Left cardiac atrium (tissue), 4 donors: Measurements from ENCODE around the gene TRIM36. TPM values are rescaled to one million over a fixed set of nuclear protein-coding genes. Genes with fewer than 3 reads are reported as not detected.
A peak's percentile ranks its signal among the peaks of the same experiment; 100 is the strongest.

Experiments
- ATAC-seq, 2 donors: fragments of 200-7000 bp; cut with Tn5 transposase; one replicate each; pipeline ENCODE4 v1.9.1; 2020; ENCODE audit warnings: mild to moderate bottlenecking in 2 of 2, moderate library complexity in 2 of 2
- DNase-seq: peaks from one replicate; pipeline ENCODE4 v3.0.0-alpha.2; 2020
- intact Hi-C, 2 donors: fragments of 100-400 bp; cut with DNase I; formaldehyde crosslinking; loops; one replicate each; pipeline versions ENCODE4 v1.14.1 to v1.15.1; 2022 to 2023
- total RNA-seq, 2 donors: library from RNA; stranded (reverse); fragmentation: NEBNext Ultra II Directional; extraction: Animal tissue kit (Norgen Biotek cat#: 25700); gene quantifications; one replicate each; pipeline ENCODE4 v1.2.1, GENCODE V29; 2021
- donor health status: DM: no; HTN: yes; CAD: no.
- donor health status: DM: no; HTN: yes; CAD: no; lungs with severe emphysema.
- donor health status: DM: yes; HTN: yes; CAD: no.
- donor health status: Dilated cardiomyopathy.

Gene TRIM36
- total RNA-seq, 2 donors from 2014 or later: 0.71 to 0.80 TPM

GRCh38 chr5:115170134-115170928 is 623 bp upstream of the TRIM36 start:
- peak; percentile 26 for DNase-seq
- ATAC-seq: peak; percentile 51 to 83
- intact Hi-C loops: no loop called here

- intact Hi-C loops: no loop called here
- DNase-seq: peak; percentile 35
- ATAC-seq: peak in 1 of 2 donors; percentile 32
Observed at GRCh38 chr5:115168829-115169486, 750 bp downstream of the TRIM36 start.

GRCh38 chr5:115166744-115167393 is 2.8 kb downstream of the TRIM36 start:
- DNase-seq: no peak
- ATAC-seq: no peak
- intact Hi-C loops: no loop called here

GRCh38 chr5:115165790-115166189 is 3.9 kb downstream of the TRIM36 start:
- DNase-seq: no peak
- ATAC-seq: no peak
- intact Hi-C loops: no loop called here

GRCh38 chr5:115160975-115161475 is 8.7 kb downstream of the TRIM36 start:
- no peak for DNase-seq
- intact Hi-C loops: no loop called here
- ATAC-seq: no peak

GRCh38 chr5:115151208-115151805 is 18.4 kb downstream of the TRIM36 start:
- ATAC-seq (no peak), DNase-seq (no peak)
- intact Hi-C loops: no loop called here

- intact Hi-C loops: no loop called here
- no peak for ATAC-seq
- DNase-seq: no peak
Observed at GRCh38 chr5:115150512-115150911, 19.2 kb downstream of the TRIM36 start.

- no peak for DNase-seq
- intact Hi-C loops: no loop called here
- ATAC-seq: no peak
Observed at GRCh38 chr5:115147052-115147451, 22.7 kb downstream of the TRIM36 start.

GRCh38 chr5:115136294-115136693 is 33.4 kb downstream of the TRIM36 start:
- ATAC-seq: no peak
- DNase-seq: no peak
- intact Hi-C loops: no loop called here

- DNase-seq: no peak
- intact Hi-C loops: no loop called here
- ATAC-seq: no peak
Observed at GRCh38 chr5:115132465-115132864, 37.2 kb downstream of the TRIM36 start.

- intact Hi-C loops: no loop called here
- ATAC-seq: no peak
- no peak for DNase-seq
Observed at GRCh38 chr5:115126303-115126702, 43.4 kb downstream of the TRIM36 start.

GRCh38 chr5:115124741-115125140 is 45.0 kb downstream of the TRIM36 start:
- DNase-seq (no peak), ATAC-seq (no peak)
- intact Hi-C loops: no loop called here

- ATAC-seq (no peak), DNase-seq (no peak)
- intact Hi-C loops: no loop called here
Observed at GRCh38 chr5:115116001-115116400, 53.7 kb downstream of the TRIM36 start.

GRCh38 chr5:115109840-115110239 is 59.9 kb downstream of the TRIM36 start:
- ATAC-seq (no peak), DNase-seq (no peak)
- intact Hi-C loops: no loop called here

GRCh38 chr5:115109356-115109755 is 60.4 kb downstream of the TRIM36 start:
- ATAC-seq: no peak
- DNase-seq: no peak

GRCh38 chr5:115100319-115100955 is 69.3 kb downstream of the TRIM36 start:
- intact Hi-C loops: no loop called here
- no peak for DNase-seq

More at GRCh38 chr5:115109356-115109755, 60.4 kb downstream of the TRIM36 start:
- intact Hi-C loops: no loop called here

GRCh38 chr5:115098041-115098702 is 71.5 kb downstream of the TRIM36 start:
- DNase-seq (no peak), ATAC-seq (peak in 1 of 2 donors; percentile 63)
- intact Hi-C loops: loop anchor here in 1 of 2 donors (5.0 kb wide), 1 partner anchor 149 kb away; no protein-coding TSS in a partner anchor

More at GRCh38 chr5:115100319-115100955, 69.3 kb downstream of the TRIM36 start:
- no peak for ATAC-seq

GRCh38 chr5:115097236-115097635 is 72.5 kb downstream of the TRIM36 start:
- intact Hi-C loops: loop anchor here in 1 of 2 donors (5.0 kb wide), 1 partner anchor 150 kb away; no protein-coding TSS in a partner anchor
- no peak for DNase-seq

More at GRCh38 chr5:115097236-115097635, 72.5 kb downstream of the TRIM36 start:
- ATAC-seq: no peak
